OCI-LY3 (cell line): ENCODE measurements around the gene RUNX2.

Experiments
- EZH2phosphoT487 ChIP-seq: fragments of 200-600 bp; shearing (Covaris generic); IDR thresholded peaks from 2 replicates; pipeline ENCODE4 v1.6.1; 2018; ENCODE audit warnings: antibody characterized with exemption, mixed run types, low read depth
- TF ChIP-seq, protein P1 (sequence below): fragments of 200-600, 300-600 bp; sonication (generic); IDR thresholded peaks from 2 replicates; pipeline ENCODE4 v1.5.1; 2014; ENCODE audit warnings: antibody characterized with exemption, low read length, low read depth

DNA sequence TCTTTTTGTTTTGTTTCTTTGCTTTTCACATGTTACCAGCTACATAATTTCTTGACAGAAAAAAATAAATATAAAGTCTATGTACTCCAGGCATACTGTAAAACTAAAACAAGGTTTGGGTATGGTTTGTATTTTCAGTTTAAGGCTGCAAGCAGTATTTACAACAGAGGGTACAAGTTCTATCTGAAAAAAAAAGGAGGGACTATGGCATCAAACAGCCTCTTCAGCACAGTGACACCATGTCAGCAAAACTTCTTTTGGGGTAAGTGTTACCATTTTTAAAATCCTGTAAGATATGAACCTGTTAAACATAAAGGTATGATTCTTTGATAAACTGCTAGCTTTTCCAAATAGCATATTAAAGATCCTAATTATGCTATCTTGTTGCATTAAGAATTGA, 393 bp downstream of the RUNX2 start:
- TF ChIP-seq, protein P1, sequence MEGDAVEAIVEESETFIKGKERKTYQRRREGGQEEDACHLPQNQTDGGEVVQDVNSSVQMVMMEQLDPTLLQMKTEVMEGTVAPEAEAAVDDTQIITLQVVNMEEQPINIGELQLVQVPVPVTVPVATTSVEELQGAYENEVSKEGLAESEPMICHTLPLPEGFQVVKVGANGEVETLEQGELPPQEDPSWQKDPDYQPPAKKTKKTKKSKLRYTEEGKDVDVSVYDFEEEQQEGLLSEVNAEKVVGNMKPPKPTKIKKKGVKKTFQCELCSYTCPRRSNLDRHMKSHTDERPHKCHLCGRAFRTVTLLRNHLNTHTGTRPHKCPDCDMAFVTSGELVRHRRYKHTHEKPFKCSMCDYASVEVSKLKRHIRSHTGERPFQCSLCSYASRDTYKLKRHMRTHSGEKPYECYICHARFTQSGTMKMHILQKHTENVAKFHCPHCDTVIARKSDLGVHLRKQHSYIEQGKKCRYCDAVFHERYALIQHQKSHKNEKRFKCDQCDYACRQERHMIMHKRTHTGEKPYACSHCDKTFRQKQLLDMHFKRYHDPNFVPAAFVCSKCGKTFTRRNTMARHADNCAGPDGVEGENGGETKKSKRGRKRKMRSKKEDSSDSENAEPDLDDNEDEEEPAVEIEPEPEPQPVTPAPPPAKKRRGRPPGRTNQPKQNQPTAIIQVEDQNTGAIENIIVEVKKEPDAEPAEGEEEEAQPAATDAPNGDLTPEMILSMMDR, result no peak
- no peak for TF ChIP-seq EZH2phosphoT487
